ENCODE results near the gene KARS1.
"Not testable (repeated sequence)": the region's sequence is repeated elsewhere in the genome, so short reads cannot be mapped to it uniquely, and the experiment has no call there.

Gene KARS1

DNA sequence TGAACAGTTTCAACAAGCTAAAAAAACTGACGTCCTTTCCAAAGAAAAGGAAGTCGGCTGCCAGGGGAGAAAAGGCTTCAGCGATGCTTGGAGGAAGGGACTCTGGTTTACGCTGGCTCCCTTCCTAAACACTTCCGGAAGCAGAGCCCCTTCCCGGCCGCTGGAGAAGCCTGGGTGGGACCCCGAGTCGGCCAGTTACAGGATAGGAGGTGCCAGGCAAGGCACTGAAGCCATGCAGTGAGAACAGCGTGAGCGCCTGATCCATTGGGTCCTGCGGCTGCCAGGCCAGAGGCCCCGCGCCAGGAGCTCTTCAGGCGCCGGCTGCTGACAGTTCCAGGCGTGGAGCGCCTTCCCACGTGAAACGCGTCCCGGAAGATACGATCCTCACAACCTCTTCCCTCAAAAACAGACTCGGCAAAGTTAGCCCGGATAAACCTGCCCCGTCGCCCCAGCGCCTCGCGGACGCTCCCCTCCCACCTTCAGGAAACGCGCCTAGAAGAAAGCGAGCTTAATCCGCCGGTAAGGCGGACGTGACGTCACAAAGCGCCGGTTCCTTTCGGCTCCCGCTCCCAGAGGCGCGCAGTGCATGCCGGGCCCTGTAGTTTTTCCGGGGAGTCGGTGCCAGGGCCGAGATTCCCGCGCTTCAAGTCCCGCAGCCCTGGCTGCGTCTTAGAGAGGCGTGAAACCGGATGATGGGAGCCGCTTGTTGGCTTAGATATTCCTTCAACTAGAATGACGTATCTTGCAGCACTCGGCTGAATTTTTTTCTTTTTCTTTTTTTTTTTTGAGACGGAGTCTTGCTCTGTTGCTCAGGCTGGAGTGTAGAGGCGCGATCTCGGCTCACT is 24.5 kb downstream of the KARS1 start, which contains the start of gene ADAT1:
ADAT1 (minus strand) TSS at position 521 of the 845 bp plus-strand sequence. CDS start 2,482 bp downstream, outside the sequence.
- DNase-seq: peak; percentile 97

DNA sequence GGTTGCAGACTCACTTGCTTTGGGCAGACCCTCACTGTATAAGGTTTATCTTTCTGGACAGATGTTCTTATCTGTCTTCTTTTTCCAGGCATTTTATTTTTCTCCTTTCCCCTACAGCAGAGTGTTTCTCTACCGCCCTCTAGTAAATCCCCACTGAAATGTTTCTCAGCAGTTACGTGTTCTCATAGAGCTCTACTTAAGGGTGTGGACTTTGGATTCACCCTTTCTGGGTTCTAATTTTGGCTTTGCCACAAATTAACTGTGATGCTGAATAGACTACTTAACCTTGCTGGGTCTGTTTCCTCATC is 26.3 kb downstream of the KARS1 start:
- DNase-seq: peak; percentile 11

DNA sequence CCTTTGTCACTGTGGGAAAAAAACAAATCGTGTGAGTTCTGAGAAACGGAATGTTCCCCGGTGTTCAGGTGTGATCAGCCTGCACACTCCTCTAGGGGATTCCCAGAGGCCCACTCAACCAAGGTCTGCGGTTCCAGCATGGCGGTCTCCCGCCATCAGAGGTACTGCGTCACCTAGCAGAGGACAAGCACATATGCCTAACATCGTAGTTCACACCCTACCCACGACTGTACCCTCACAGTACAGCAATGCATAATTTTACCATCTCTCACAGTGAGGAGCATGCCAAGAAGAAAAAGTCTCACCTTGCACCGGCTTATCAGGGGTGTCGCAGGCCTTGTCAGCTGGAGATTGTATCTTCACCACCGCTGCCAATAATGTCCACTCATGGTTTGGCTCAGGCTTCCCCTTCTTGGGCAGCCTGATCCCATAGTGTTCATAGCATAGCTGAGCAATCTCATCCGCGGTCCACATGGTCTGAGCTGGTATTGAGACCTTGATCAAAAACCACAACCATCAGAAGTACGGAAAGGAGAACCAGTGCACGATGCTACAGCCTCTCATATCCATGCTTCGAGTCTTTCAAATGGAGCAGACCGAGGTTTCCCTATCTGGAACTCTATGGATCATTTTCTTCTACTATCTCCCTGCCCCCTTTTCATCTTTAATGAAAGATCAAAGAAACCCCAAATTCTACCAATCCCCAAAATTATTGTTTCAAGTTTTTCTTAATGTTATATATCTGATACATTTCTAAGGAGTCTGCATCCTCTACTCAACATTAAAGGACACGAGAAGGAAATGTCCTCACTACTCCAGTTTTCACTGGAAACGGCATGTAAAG is 26.9 kb downstream of the KARS1 start:
- no peak for DNase-seq

DNA sequence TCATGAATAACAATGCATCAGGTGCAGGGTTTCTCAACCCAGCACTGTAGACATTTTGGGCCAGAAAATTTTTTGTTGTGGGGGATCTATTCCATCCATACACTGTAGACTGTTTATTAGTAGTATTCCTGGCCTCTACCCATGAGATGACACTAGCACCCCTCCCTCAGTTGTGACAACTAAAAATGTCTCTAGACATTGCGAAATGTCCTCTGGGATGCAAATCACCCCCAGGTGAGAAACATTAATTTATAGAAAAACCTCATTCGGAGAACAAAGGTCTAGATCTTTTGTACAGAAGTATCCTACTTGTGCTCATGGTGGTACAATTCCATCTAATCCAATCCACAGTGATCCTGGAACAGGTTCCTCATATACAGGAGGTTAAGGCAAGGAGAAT is 28.7 kb downstream of the KARS1 start:
- no peak for DNase-seq

DNA sequence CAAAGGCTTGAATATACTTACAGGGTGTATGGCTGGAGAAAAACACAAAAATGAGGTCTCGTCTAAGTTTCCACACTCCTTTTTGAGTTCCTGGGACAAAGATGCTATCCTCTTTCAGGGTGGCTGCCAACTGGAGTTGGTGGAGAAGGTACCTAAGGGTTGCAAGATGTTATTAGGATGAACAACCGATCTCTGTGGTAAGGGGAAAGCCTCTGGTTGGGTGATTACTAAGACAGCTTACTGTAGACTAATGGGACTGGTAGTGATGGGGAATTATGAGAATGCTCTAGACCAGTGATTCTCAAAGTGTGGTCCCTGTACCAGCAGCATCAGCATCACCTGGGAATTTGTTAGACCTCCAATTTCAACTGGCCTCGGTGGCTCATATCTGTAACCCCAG is 30.3 kb downstream of the KARS1 start:
- no peak for DNase-seq

DNA sequence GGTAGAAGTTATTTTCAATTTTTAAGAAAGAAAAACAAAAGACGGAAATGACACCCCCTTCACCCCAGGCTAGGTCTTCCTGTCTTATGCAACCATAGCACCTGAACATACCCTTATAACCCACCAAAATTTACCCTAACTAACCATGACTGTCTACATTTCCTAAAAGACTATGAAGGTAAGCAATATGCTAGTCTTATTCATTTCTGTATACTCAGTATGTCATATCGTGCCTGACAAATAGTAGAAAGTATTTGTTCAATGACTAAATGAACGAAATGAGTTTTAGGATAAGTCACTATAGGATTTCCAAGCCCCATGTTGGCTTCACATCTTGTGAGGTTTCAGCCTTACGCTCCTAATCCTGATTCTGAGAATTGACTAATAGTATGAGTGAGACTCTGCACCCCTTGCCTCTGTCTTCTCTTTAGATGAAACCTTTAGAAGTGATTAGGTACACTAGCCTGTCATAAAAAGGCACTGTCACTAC is 30.9 kb downstream of the KARS1 start:
- no peak for DNase-seq

DNA sequence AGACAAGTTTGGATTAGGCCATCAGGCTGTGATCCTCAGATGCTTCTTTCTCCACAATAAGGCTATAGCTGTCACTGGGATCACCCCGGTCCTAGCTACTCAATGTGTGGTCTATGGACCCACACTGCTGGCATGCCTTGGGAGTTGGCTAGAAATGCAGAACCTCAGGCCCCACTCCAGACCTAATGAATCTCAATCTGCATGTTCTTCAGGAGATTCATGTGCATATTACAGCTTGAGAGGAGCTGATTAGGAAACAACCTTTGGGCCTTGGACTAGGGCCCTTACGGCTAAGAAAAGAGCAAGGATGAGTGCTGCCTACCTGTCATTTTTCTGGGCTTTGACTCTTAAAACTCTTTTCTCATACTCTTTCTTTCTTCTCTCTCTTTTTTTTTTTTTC is 31.8 kb downstream of the KARS1 start:
- DNase-seq: no peak

DNA sequence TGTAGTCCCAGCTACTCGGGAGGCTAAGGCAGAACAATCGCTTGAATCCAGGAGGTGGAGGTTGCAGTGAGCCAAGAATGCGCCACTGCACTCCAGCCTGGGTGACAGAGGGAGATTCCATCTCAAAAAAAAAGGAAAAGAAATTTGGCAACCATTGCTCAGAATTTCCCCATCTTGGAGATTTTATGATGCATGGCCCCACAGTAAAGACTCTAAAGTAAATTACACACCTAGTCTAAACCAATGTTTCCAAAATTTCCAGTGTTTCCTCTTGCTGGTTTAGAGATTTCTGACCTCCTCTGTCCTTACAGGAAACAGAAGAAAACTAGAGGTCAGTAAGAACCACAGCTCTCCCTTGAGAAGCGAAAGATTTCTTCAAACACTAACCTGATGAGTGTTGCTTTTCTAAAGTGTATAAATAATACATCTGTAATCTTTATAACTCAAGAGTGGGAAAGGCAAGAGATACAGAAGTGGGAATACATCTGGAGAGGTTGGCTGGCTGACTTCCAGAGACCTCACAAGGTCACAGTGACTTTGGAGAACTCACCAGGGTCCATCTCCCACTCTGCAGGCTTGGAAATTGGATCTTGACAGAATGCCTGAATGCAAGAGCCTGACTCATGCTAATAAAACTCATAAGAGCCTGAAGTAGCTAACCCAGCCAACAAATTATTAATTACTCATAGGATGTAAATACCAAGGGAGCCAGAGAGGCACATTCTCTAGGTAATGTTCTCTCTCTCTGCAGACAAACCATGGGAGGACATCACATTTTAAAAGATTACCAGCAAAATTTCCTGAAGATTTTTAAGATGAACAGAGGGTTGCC is 33.2 kb downstream of the KARS1 start:
- no peak for DNase-seq

DNA sequence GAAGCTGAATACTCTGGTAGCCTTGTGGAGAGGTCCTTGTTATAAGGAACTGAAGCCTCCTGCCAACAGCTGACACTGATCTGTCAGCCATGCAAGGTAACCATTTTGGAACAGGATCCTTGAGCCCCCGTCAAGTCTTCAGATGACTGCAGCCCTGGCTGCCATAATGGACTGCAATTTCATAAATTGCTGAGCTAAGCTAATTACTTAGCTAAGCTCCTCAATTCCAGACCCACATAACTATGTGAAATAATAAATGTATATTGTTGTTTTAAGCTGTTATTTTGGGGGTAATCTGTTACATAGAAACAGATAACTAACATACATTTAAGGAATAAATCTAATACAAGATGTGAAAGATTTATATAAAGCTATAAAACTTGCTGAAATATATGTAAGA is 41.0 kb downstream of the KARS1 start:
- no peak for DNase-seq

DNA sequence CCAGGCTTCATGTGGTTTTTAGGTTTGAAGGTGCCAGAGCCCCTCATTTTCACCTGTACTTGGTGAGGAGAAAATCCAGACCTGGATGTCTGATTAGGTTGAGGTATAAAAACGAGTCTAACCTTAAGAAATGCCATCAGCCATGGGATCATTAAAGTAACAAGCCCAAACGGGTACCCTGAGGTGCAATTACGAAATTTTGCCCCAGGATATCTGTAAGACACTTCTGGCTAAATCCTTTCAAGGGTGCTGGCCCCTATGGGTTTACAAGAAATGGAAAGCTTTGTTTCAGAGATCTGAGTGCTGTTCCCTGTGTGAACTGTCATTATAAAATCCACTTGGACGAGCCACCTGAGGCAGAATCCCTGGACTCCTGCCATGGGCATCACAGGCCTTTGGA is 44.2 kb downstream of the KARS1 start:
- no peak for DNase-seq

DNA sequence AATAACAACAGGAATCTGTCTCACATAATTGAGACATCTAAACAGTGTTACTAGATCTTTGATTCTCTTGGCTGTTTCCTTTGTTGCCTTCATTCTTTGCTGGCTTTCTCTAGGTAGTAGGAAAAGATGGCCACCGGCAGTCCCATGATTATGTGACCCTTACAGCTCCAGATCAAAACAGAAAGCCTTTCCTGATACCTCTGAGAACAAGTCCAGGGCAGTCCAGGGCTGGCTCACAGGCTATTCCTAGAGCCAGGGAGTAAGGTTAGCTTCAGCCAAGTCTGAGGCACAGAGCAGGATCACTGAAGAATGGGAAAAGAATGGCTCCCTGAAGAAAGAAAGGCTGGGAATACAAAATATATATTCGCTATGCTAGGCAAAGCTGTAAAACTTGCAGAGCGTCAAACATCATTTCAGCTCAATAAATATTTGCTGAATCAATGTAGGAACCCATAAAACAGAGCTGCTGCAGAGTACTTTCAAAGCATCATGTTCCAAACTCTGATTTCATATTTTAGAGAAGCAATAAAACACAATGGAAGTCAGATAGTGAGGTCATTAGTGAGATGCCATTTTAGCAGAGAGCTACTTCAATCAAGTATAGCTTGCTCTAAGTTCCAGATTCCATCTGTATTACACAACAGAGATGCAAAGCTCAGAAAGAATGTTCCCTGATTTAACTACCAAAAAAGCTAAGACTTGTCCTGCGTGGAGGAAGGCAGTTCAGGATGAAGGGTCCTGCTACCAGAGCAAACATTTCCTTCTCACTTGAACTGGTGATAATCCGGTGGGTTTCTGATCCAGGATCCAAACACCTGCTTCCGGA is 47.8 kb downstream of the KARS1 start:
- no peak for DNase-seq

DNA sequence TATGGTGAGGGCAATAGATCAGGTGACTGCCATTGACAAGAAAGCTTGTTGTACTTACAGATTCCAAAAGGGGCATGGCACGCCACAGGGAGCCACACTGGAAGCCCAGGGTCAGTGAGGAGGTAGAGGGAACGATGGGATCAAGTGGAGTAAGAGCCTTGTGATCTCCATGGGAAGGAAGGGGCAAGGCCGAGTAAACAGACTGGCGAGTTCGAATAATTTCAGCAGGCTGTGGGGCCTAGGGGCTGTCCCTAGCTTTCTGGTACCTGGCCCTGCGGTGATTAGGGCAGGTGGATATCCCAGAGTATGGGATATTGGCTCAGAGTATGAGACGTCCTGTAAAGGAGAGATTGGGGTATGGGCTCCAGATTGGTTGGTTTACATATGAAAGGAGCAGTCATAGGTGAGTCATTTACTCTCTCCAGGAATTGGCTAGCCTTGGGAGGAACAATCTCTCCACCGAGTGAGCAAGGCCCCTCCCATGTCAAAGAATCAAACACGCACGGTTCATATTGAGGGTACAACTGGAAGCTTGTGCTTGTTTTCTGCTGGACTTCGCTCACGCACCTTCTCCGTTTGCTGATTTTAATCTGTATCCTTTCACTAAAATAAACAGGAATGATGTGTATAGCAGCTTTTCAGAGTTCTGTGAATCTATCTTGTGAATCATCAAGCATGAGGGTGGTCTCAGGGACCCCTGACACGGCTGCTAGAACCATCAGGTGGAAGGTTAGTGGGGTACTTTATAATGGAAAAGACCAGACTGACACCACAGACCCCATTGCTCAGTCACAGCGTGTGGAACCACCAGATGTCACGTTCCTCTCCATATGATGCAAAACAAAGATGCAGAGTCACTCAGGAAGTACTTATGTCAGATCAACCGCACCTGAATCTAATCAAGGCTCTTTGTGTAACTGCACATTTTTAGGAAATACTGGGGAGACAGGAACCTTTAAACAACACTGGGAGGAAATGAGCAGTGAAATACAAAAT is 53.3 kb downstream of the KARS1 start:
- no peak for DNase-seq

DNA sequence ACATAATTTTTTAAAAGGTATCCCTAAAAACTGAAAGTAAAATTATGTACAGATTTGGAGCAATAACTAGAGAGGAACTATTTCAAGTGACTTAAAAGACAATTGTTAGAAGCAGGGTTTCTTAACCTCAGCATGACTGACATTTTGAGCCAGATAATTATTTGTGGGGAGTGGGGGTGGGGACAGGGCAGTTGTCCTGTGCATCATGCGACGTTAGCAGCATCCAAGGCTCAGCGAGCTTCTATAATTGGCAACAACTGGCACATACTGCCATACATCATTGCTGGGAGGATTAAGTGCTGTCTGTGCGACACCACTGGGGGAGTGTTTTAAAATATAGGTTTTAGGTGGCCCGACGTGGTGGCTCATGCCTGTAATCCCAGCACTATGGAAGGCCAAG is 54.2 kb downstream of the KARS1 start:
- no peak for DNase-seq

DNA sequence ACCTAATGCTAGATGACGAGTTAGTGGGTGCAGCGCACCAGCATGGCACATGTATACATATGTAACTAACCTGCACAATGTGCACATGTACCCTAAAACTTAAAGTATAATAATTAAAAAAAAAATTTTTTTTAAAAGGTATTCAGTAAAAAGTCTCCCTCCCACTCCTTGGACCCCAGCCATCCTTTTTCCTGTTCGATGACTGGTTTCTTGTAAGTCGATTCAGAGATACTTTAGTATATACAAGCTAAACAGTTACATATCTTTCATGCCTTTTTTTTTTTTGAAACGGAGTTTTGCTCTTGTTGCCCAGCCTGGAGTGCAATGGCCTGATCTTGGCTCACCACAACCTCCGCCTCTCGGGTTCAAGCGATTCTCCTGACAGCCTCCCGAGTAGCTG is 55.5 kb downstream of the KARS1 start:
- DNase-seq: not testable (repeated sequence)

DNA sequence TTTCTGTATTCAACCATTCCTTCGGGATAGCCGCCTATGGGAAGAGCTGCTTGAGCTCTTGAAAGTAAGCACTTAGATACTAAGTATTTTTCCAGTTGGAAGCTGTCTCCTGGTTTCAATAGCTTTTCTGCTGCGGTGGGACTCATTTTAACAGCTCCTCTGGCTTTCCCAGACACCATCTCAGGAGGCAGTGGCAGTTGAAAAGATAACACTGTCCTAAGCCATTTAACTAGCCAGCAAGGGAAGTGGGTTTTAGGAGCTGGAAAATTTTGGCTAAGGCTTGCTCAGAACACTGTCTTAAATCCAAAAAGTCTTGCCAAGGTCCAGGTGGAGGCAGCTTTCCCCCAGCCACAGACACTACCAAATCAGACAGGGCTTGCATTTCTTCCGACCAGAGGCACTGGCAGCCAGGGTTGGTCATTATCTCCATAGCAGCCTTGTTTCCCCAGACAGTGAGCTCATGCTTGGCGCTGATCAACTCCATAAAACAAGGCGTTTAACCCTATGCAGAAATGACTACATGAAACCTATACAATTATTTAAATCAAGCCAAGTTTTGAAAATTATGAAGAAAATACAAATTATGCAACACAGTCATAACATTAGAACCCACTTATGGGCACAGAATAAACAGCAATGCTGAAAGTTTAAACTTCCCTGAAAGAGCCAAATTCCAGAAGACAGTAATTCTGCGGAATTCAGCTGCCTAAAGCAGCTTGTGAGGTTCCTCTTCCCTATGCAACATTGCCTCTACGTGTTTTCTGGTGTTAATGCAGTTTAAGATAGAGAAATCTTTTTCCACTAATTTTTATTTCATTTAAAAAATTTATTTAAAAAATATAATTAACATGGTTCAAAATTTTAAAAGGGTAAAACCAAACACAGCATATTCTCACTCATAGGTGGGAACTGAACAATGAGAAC is 56.3 kb downstream of the KARS1 start:
- DNase-seq: no peak

DNA sequence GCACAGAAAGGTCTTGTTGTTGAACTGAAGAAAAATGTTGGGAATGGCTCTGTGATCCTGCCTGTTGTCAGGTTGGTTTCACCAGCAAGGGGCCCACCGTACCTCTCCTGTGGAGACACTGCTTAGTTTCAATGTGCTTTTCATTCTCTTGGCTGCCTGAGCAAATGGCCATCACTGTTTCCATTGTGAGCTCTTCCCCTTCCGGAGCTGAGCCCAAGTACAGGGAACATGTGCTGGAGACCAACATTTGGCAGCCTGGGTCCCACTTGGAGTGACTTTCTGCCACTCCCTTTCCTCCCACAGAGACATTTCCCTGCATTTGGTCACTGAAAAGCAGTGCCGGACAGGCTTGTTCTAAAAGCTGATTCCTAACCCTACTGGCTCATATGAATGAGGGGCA is 58.2 kb downstream of the KARS1 start:
- DNase-seq: no peak

DNA sequence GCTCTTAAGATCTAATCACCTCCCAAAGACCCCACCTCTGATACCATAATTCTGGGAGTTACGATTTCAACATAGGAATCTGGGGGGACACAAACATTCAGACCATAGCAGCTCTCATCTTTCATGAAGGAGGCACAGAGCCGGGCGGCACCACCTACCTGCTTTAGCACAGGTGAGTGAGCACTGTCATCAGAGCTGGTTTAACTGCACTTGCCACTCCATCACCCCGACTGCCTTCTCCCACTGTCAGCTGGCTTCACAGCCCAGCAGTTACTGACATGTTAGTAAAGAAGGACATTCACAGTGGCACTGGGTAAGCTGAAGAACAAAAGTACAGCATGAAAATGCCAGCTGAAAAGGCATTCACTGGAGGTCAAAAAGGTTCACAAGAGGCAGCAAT is 58.7 kb downstream of the KARS1 start:
- no peak for DNase-seq

DNA sequence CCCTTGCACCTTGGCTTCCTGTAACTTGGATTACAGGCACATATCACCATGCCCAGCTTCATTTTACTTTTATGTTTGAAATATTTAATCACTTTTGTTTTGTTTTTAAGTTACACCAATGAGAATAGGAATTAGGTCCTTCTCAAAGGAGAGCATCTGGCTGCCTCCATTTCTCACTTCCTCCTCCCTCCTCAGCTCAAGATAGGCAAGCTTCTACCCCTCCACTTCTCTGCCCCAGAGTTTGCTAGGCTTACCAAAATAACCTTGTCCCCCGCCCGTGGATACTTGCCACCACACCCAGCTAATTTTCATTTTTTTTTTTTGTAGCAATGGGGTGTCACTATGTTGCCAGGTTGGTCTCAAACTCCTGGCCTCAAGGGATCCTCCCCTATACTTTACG is 63.4 kb downstream of the KARS1 start:
- DNase-seq: no peak

DNA sequence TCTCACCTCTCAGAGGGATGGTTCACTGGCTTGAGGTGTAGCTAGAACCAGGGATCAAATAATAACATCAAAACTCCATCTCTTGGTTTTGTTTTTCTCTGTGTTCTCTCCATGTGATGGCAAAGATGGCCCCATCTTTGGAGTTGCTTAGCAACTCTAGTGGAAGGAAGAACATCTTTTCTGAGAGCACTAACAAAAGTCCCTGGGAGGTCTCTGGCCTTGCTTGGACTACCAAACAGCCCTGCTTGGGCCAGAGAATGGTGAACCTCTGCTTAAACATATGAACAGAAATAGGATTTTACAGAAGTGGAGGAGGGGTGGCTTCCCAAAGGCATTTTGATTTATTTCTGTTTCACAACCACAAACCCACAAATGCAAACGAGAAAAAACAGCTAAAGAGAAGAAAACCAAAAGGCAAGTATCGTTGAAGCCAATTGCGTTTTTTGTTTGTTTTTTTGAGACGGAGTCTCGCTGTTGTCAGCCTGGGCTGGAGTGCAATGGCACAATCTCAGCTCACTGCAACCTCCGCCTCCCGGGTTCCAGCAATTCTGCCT is 68.1 kb downstream of the KARS1 start:
- DNase-seq: no peak

DNA sequence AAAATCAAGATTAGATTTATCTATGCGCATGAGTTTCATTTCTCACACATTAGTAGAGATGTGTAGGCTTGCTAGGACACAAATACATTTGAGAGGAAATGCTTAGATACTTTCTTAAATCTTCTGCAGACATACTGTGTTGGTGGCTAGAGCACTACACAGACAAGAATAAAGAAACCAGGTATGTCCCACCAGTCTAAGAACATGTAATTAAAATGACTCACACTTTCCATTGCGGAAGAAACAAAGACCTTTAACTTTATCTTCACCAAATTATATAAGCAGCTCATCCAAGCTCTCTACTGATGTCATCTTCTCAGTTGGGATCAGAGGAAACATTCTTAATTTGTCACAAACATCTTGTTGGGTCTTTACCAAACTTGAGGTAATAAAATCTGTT is 68.7 kb downstream of the KARS1 start:
- no peak for DNase-seq

Data from COR-L47 (cell line).